DND-41 (cell line): ENCODE data around the gene SP2.

Experiments
- ATAC-seq: fragments of 200-7000 bp; cut with Tn5 transposase; 3 replicates; pipeline ENCODE4 v1.9.1; 2021; ENCODE audit warnings: low read depth; ENCODE audit not compliant: insufficient read depth
- DNase-seq: peaks from one replicate; pipeline ENCODE4 v3.0.0-alpha.2; 2020
- H2AFZ ChIP-seq: 2 replicates; pipeline ENCODE4 v1.6.0; 2012; ENCODE audit warnings: low read depth, low read length
- H3K27ac ChIP-seq: 2 replicates; pipeline ENCODE4 v1.5.1; 2012; ENCODE audit warnings: low read length, inconsistent platforms
- H3K27me3 ChIP-seq: fragments of 200-600 bp; sonication (generic); 2 replicates; pipeline ENCODE4 v1.6.0; 2012; ENCODE audit warnings: low read length, mild to moderate bottlenecking, inconsistent platforms; ENCODE audit not compliant: insufficient read depth, poor library complexity
- H3K36me3 ChIP-seq: 2 replicates; pipeline ENCODE4 v1.5.1; 2012; ENCODE audit warnings: low read length, inconsistent platforms; ENCODE audit not compliant: insufficient read depth
- H3K4me1 ChIP-seq: 2 replicates; pipeline ENCODE4 v1.5.1; 2012; ENCODE audit warnings: mild to moderate bottlenecking, low read length; ENCODE audit not compliant: insufficient read depth
- H3K4me2 ChIP-seq: 2 replicates; pipeline ENCODE4 v1.6.0; 2012; ENCODE audit warnings: mild to moderate bottlenecking, moderate library complexity, low read length, inconsistent platforms; ENCODE audit not compliant: insufficient read depth
- H3K4me3 ChIP-seq, 2 experiments: fragments of 200-600 bp in 1 of 2; shearing (Covaris generic) in 1 of 2; 2 replicates each; pipeline ENCODE4 v1.5.1; 2012 to 2016; ENCODE audit warnings: inconsistent platforms in 2 of 2, low read length in 2 of 2, mild to moderate bottlenecking in 2 of 2, low read depth in 1 of 2, moderate library complexity in 1 of 2
- H3K79me2 ChIP-seq: 2 replicates; pipeline ENCODE4 v1.6.0; 2012; ENCODE audit warnings: low read length, inconsistent platforms; ENCODE audit not compliant: insufficient read depth
- H3K9ac ChIP-seq: 2 replicates; pipeline ENCODE4 v1.6.0; 2012; ENCODE audit warnings: low read depth, mild to moderate bottlenecking, inconsistent platforms, low read length, moderate library complexity
- H3K9me3 ChIP-seq: 2 replicates; pipeline ENCODE4 v1.5.1; 2012; ENCODE audit warnings: low read length, moderate library complexity, mild to moderate bottlenecking, inconsistent platforms; ENCODE audit not compliant: insufficient read depth, severe bottlenecking
- H4K20me1 ChIP-seq: 2 replicates; pipeline ENCODE4 v1.6.0; 2012; ENCODE audit warnings: low read length; ENCODE audit not compliant: insufficient read depth
- EZH2 ChIP-seq: IDR thresholded peaks from 3 replicates; pipeline ENCODE4 v1.6.1; 2012; ENCODE audit warnings: borderline replicate concordance, low read depth, mild to moderate bottlenecking, moderate library complexity, low read length, inconsistent platforms; ENCODE audit not compliant: severe bottlenecking
- TF ChIP-seq, protein P1 (sequence below): IDR thresholded peaks from 2 replicates; pipeline ENCODE4 v1.5.1; 2012; ENCODE audit warnings: borderline replicate concordance, low read length, moderate library complexity, mild to moderate bottlenecking; ENCODE audit not compliant: poor library complexity, severe bottlenecking; ENCODE audit errors: extremely low read depth

The SP2 gene

GRCh38 chr17:47897561-47897960 lies 1.5 kb downstream of the SP2 start:
- Histone ChIP-seq H3K36me3 (peaks cover 16% of the 10 kb centered on the region; the same call in 1 of the 2 replicates), H4K20me1 (no peaks in the 10 kb centered on the region; the same call in 1 of the 2 replicates), H2AFZ (no peak overlapping the region), H3K4me2 (peak overlapping the region; percentile 84), H3K79me2 (peaks cover 58% of the 10 kb centered on the region), H3K4me1 (peaks cover 25% of the 10 kb centered on the region), H3K9ac (peak overlapping the region; percentile 79), H3K4me3 (peak overlapping the region; percentile 46 to 76; a peak in 3 of 4 replicates), H3K27ac (peak overlapping the region; percentile 86), H3K27me3 (no peaks in the 10 kb centered on the region), H3K9me3 (no peaks in the 10 kb centered on the region)
- ATAC-seq (no peak), DNase-seq (no peak)
- TF ChIP-seq EZH2: no peak
- TF ChIP-seq, protein P1, sequence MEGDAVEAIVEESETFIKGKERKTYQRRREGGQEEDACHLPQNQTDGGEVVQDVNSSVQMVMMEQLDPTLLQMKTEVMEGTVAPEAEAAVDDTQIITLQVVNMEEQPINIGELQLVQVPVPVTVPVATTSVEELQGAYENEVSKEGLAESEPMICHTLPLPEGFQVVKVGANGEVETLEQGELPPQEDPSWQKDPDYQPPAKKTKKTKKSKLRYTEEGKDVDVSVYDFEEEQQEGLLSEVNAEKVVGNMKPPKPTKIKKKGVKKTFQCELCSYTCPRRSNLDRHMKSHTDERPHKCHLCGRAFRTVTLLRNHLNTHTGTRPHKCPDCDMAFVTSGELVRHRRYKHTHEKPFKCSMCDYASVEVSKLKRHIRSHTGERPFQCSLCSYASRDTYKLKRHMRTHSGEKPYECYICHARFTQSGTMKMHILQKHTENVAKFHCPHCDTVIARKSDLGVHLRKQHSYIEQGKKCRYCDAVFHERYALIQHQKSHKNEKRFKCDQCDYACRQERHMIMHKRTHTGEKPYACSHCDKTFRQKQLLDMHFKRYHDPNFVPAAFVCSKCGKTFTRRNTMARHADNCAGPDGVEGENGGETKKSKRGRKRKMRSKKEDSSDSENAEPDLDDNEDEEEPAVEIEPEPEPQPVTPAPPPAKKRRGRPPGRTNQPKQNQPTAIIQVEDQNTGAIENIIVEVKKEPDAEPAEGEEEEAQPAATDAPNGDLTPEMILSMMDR: no peak

DNA sequence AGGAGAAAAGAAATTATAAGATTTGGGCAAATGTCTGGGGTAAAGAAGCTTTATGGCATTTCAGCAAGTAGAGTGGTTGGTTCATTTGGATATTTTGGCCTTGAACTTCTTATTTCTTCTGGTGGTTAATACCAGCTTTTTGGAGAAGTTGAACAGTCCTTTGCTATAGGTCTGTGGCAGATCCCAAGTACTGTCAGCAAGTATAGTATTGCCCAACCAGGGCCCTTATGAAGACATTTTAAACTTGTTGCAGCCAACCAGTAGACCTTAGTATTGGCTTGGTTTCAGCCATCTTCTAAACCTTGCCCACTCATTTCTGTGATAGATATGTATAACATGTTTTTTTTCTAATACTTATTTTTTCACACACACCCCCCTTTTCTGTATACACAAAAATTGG lies 2.2 kb downstream of the SP2 start:
- Histone ChIP-seq H3K79me2 (peaks cover 62% of the 10 kb centered on the region), H3K36me3 (peaks cover 16% of the 10 kb centered on the region; the same call in 1 of the 2 replicates), H4K20me1 (no peaks in the 10 kb centered on the region; the same call in 1 of the 2 replicates), H3K4me3 (no peak overlapping the region), H3K9ac (no peak overlapping the region), H3K4me2 (peak overlapping the region; percentile 84), H3K27ac (no peak overlapping the region), H2AFZ (no peak overlapping the region), H3K4me1 (peaks cover 25% of the 10 kb centered on the region), H3K27me3 (no peaks in the 10 kb centered on the region), H3K9me3 (no peaks in the 10 kb centered on the region)
- DNase-seq (no peak), ATAC-seq (no peak)
- TF ChIP-seq, protein P1: no peak
- TF ChIP-seq EZH2: no peak

- Histone ChIP-seq H3K4me3 (no peak overlapping the region), H3K9ac (no peak overlapping the region), H3K4me1 (peaks cover 17% of the 10 kb centered on the region), H2AFZ (no peak overlapping the region), H3K27ac (no peak overlapping the region), H4K20me1 (no peaks in the 10 kb centered on the region; the same call in 1 of the 2 replicates), H3K27me3 (no peaks in the 10 kb centered on the region), H3K9me3 (no peaks in the 10 kb centered on the region), H3K4me2 (no peak overlapping the region), H3K36me3 (peaks cover 16% of the 10 kb centered on the region; the same call in 1 of the 2 replicates), H3K79me2 (peaks cover 57% of the 10 kb centered on the region)
- TF ChIP-seq, protein P1: no peak
- TF ChIP-seq EZH2: no peak
- ATAC-seq: no peak
- DNase-seq: no peak
Observed at GRCh38 chr17:47899643-47900042, 3.6 kb downstream of the SP2 start.
